Ovary (tissue), 9 donors: ENCODE measurements around the gene POR. TPM values are rescaled to one million over a fixed set of nuclear protein-coding genes. Genes with fewer than 3 reads are reported as not detected.
A peak's percentile ranks its signal among the peaks of the same experiment; 100 is the strongest.

Source experiments
- DNase-seq, 5 donors: peaks; one replicate each; pipeline ENCODE4 v3.0.0-alpha.2; 2019 to 2020
- H3K27ac ChIP-seq, 2 donors: fragments of 200-600 bp; one replicate each; pipeline versions ENCODE4 v1.5.1 to v1.8.0; 2019 to 2022
- H3K27me3 ChIP-seq: fragments of 200-600 bp; one replicate; pipeline ENCODE4 v1.8.0; 2022
- H3K36me3 ChIP-seq: fragments of 200-600 bp; sonication (generic); one replicate; pipeline ENCODE4 v1.5.1; 2019
- H3K4me1 ChIP-seq: one replicate; pipeline ENCODE4 v1.8.1; 2013; ENCODE audit warnings: mild to moderate bottlenecking, moderate library complexity; ENCODE audit not compliant: insufficient read depth
- H3K4me3 ChIP-seq: fragments of 200-600 bp; sonication (generic); one replicate; pipeline ENCODE4 v1.5.1; 2017
- H3K9me3 ChIP-seq, 2 donors: fragments of 200-600 bp in 1 of 2; sonication (generic) in 1 of 2; one replicate each; pipeline versions ENCODE4 v1.5.1 to v1.8.1; 2013 to 2019; ENCODE audit warnings: mild to moderate bottlenecking in 1 of 2, moderate library complexity in 1 of 2
- EP300 ChIP-seq: sonication (generic); formaldehyde crosslinking; IDR thresholded peaks from one replicate; pipeline ENCODE4 v1.6.1; 2017; ENCODE audit warnings: antibody characterized with exemption
- POLR2A ChIP-seq: fragments of 450-650 bp; IDR thresholded peaks from one replicate; pipeline ENCODE4 v1.6.1; 2017; ENCODE audit warnings: antibody characterized with exemption, mild to moderate bottlenecking, moderate library complexity
- WGBS, 3 donors: extraction: QIAGEN DNeasy Blood & Tissue Kit in 1 of 3; methylation state at CpG; one replicate each; pipeline versions ENCODE4 v1.1.5 to v1.1.7; 2013 to 2017; 5-methylcytosine and 5-hydroxymethylcytosine counted together
- intact Hi-C, 4 donors: fragments of 100-400 bp; cut with DNase I; formaldehyde crosslinking; loops; one replicate each; pipeline versions ENCODE4 v1.11.0 to v1.15.1; 2022 to 2023
- polyA plus RNA-seq, 2 donors: library from polyadenylated mRNA; stranded (reverse); fragments of 200-250 nt in 1 of 2; fragments of 350-450 nt in 1 of 2; fragmentation: Illumina TruSeq in 1 of 2; extraction: RNeasy Lipid Tissue Mini Kit (QIAGEN cat#74804) in 1 of 2; gene quantifications; one replicate each; pipeline ENCODE4 v1.2.3, GENCODE V29; 2013 to 2014
- total RNA-seq, 7 donors: library from RNA; depleted of rRNA in 2 of 7; stranded (reverse); fragments of >200 nt in 2 of 7; fragmentation: NEBNext Ultra II Directional in 3 of 7; extraction: Animal tissue kit (Norgen Biotek cat#: 25700) in 3 of 7; gene quantifications; one replicate each; pipeline versions ENCODE4 v1.1.0 to v1.2.4, GENCODE V29; 2016 to 2023
- TF ChIP-seq, protein P1 (sequence below), 3 donors: fragments of 450-650 bp in 2 of 3; fragments of 200-600 bp in 1 of 3; IDR thresholded peaks; one replicate each; pipeline versions ENCODE4 v1.5.1 to v1.8.0; 2016 to 2022; ENCODE audit warnings: antibody characterized with exemption in 3 of 3, mild to moderate bottlenecking in 1 of 3
- donor health status: DM: no; HTN: no; CAD: no; lungs with moderate emphysema.
- donor health status: DM: no; HTN: no; CAD: no.
- donor health status: Bipolar disorder and iron deficiency.
- donor health status: DM: yes; HTN: yes; CAD: no.
- donor health status: DM: no; HTN: no; CAD: no.
- donor health status: DM: yes; HTN: yes; CAD: no.

Gene POR
- total and polyA plus RNA-seq, 9 donors: 71.8 to 191 (median 144) TPM

DNA sequence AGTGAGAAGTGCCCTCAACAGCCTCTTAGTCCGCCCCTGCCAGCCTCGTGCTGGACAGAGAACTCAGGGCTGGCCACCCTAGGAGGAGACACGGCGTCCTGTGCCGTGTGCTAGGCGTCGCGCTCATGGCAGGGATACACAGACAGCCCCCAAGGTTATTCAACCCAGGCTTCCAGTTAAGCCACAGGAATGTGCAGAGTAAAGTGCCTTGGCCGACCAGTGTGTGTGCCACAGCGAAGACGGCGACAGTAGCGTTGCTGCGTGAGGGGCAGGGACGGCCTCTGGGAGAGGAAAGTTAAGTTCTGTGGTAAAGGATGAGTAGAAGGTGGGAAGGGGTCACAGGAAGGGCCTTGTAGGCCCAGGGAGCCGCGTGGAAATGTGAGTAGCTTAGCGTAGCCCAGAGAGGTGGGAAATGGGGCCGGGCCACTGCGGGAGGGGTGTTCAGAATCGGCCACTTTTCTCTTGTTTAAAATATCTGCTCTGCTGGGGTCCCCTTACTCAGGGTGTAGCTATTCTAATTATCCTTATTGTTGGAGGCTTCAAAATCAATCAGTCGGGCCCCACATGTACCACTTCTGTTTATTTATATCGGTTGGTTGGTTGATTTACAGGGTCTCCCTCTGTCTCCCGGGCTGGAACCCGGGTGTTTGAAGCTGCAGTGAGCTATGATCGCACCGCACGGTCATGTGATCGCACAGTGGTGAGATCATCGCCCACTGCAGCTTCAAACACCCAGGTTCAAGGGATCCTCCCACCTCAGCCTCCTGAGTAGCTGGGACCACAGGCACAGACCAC is 54.9 kb downstream of the POR start:
- Histone ChIP-seq H3K27me3 (no peaks in the 10 kb centered on the region), H3K4me3 (no peak overlapping the region), H3K36me3 (no peaks in the 10 kb centered on the region), H3K4me1 (peaks cover 42% of the 10 kb centered on the region), H3K9me3 (no peaks in the 10 kb centered on the region), H3K27ac (peak overlapping the region in 1 of 2 donors; percentile 40)
- intact Hi-C loops: no loop called here
- TF ChIP-seq POLR2A: no peak
- 89 to 90% (median 89%) methylated on average over 30 of the region's 30 CpGs for WGBS, 3 donors
- no peak for DNase-seq

- Histone ChIP-seq H3K27ac (no peak overlapping the region), H3K9me3 (no peaks in the 10 kb centered on the region), H3K36me3 (no peaks in the 10 kb centered on the region), H3K27me3 (no peaks in the 10 kb centered on the region), H3K4me1 (peaks cover 28% of the 10 kb centered on the region), H3K4me3 (no peak overlapping the region)
- intact Hi-C loops: no loop called here
- TF ChIP-seq POLR2A (no peak), EP300 (no peak)
- TF ChIP-seq, protein P1, sequence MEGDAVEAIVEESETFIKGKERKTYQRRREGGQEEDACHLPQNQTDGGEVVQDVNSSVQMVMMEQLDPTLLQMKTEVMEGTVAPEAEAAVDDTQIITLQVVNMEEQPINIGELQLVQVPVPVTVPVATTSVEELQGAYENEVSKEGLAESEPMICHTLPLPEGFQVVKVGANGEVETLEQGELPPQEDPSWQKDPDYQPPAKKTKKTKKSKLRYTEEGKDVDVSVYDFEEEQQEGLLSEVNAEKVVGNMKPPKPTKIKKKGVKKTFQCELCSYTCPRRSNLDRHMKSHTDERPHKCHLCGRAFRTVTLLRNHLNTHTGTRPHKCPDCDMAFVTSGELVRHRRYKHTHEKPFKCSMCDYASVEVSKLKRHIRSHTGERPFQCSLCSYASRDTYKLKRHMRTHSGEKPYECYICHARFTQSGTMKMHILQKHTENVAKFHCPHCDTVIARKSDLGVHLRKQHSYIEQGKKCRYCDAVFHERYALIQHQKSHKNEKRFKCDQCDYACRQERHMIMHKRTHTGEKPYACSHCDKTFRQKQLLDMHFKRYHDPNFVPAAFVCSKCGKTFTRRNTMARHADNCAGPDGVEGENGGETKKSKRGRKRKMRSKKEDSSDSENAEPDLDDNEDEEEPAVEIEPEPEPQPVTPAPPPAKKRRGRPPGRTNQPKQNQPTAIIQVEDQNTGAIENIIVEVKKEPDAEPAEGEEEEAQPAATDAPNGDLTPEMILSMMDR (IDR thresholded peaks at IDR 0.05): no peak
- no peak for DNase-seq
- 88 to 91% (median 88%) methylated on average over 14 of the region's 14 CpGs for WGBS, 3 donors
These were observed 56.5 kb downstream of the POR start for GRCh38 chr7:75971309-75971960.

- Histone ChIP-seq H3K4me3 (no peak overlapping the region), H3K4me1 (peaks cover 22% of the 10 kb centered on the region), H3K27ac (no peak overlapping the region), H3K9me3 (no peaks in the 10 kb centered on the region), H3K36me3 (no peaks in the 10 kb centered on the region), H3K27me3 (no peaks in the 10 kb centered on the region)
- TF ChIP-seq EP300: no peak
- TF ChIP-seq, protein P1 (IDR thresholded peaks at IDR 0.05): no peak
- no peak for TF ChIP-seq POLR2A
- WGBS, 3 donors: 71 to 79% (median 79%) methylated on average over 19 of the region's 19 CpGs
- DNase-seq: no peak
- intact Hi-C loops: no loop called here
These were observed 57.2 kb downstream of the POR start for GRCh38 chr7:75971961-75972763.

- TF ChIP-seq, protein P1 (IDR thresholded peaks at IDR 0.05): no peak
- TF ChIP-seq EP300: no peak
- TF ChIP-seq POLR2A: no peak
- H3K36me3 ChIP-seq: no peaks in the 10 kb centered on the region
- H3K27me3 ChIP-seq: no peaks in the 10 kb centered on the region
- no peaks in the 10 kb centered on the region for H3K9me3 ChIP-seq
- intact Hi-C loops: no loop called here
- DNase-seq: peak; percentile 79 to 87 (median 84)
- no peak overlapping the region for H3K4me3 ChIP-seq
- WGBS, 3 donors: 12 to 17% (median 13%) methylated on average over 8 of the region's 8 CpGs
- peak overlapping the region in 1 of 2 donors; percentile 58 for H3K27ac ChIP-seq
- H3K4me1 ChIP-seq: peaks cover 17% of the 10 kb centered on the region
These were observed 62.8 kb downstream of the POR start for GRCh38 chr7:75977743-75978142.
